ENCODE measurements around the gene RBFOX2. TPM values are rescaled to one million over a fixed set of nuclear protein-coding genes. Genes with fewer than 3 reads are reported as not detected.

RBFOX2 gene
- total and polyA plus RNA-seq, 2 of the 13 experiments (the other 11 are each of a cell fraction or from before 2014, with no cell fraction given) = 37.3 to 40.4 TPM

GRCh38 chr22:35988030-35988429 lies 40.6 kb downstream of the RBFOX2 start:
- ATAC-seq (peak; percentile 58), DNase-seq (ENCODE audit: low spot score) (peak; percentile 47), FAIRE-seq (peak; percentile 80)
- peaks cover 90% of the 10 kb centered on the region for H3K4me1 ChIP-seq (ENCODE audit: insufficient read depth, low read length)
- H3K79me2 ChIP-seq (ENCODE audit: insufficient read depth, low read length) = peaks cover 21% of the 10 kb centered on the region
- no TSS peak for BruUV-seq (replicated peaks)
- in situ Hi-C loops (cut with HindIII; ENCODE audit: extremely low pct_ligation_motif_present, low pct_unique_long_range_greater_than_20kb) (no loop called here), intact Hi-C loops (cut with micrococcal nuclease; ENCODE audit: unreplicated experiment) (no loop called here)
- H3K4me2 ChIP-seq (ENCODE audit: low read depth, low read length) = peak overlapping the region; percentile 14; the same call in 1 of the 2 replicates
- no peaks in the 10 kb centered on the region for H3K27me3 ChIP-seq (ENCODE audit: control insufficient read depth in 1 of 2, insufficient read depth in 2 of 2, low read length in 2 of 2)
- WGBS (ENCODE audit: low lambda C conversion rate) = 29% methylated on average over 4 of the region's 4 CpGs
- no peaks in the 10 kb centered on the region; a peak in 1 of 5 replicates for H3K36me3 ChIP-seq (replicated peaks in 1 of 2; ENCODE audit: control insufficient read depth in 1 of 2, insufficient read depth in 2 of 2, low read length in 2 of 2)
- no peaks in the 10 kb centered on the region for H4K20me1 ChIP-seq (ENCODE audit: insufficient read depth, low read length)
- peak overlapping the region; percentile 14 for H3K27ac ChIP-seq (ENCODE audit: extremely low read length, insufficient read depth, low read length)
- H3K4me3 ChIP-seq (replicated peaks in 1 of 3; ENCODE audit: insufficient read depth in 1 of 3, low read depth in 2 of 3, low read length in 3 of 3) = no peak overlapping the region
- no peak overlapping the region for H2AFZ ChIP-seq (ENCODE audit: low read length)
- no peaks in the 10 kb centered on the region for H3K9me3 ChIP-seq (ENCODE audit: low read length)
- no peak overlapping the region for H3K9ac ChIP-seq (ENCODE audit: insufficient read depth, low read depth, low read length)
- CTCF ChIA-PET (ENCODE audit: low intra/inter-chr PET ratio, low total read pairs) = no interaction called here
- POLR2A ChIA-PET = interaction anchor here (2.5 kb wide), 1 partner anchor 41 kb away, joined by 12 read pairs; the partner anchor contains the start of gene RBFOX2
- TF ChIP-seq CREBL2 (CRISPR knock-in tag; IDR thresholded peaks at IDR 0.05; ENCODE audit: borderline replicate concordance) = no peak
- no peak for TF ChIP-seq SOX13 (IDR thresholded peaks at IDR 0.05)
- peak in 1 of 2 experiments; percentile 49; a peak in 1 of 4 replicates for TF ChIP-seq SOX13 (CRISPR knock-in tag; conservative IDR thresholded peaks at IDR 0.05 in 1 of 2, IDR thresholded peaks at IDR 0.05 in 1 of 2)
- TF ChIP-seq ZBTB7A (CRISPR knock-in tag; IDR thresholded peaks at IDR 0.05) = no peak
- TF ChIP-seq HMG20A (CRISPR knock-in tag; IDR thresholded peaks at IDR 0.05; ENCODE audit: borderline replicate concordance) = no peak
- peak; percentile 31; the same call in 1 of the 2 replicates for TF ChIP-seq GATAD2A (CRISPR knock-in tag; IDR thresholded peaks at IDR 0.05)
- peak; percentile 51; the same call in 1 of the 2 replicates for TF ChIP-seq HNF4G (IDR thresholded peaks at IDR 0.05; ENCODE audit: borderline replicate concordance, low read depth, low read length)
- no peak for TF ChIP-seq HNF4G (CRISPR knock-in tag; IDR thresholded peaks at IDR 0.05; ENCODE audit: borderline replicate concordance, low read depth)
- TF ChIP-seq SOX6 (IDR thresholded peaks at IDR 0.05) = no peak
- peak; percentile 29; the same call in 1 of the 2 replicates for TF ChIP-seq SOX6 (CRISPR knock-in tag; IDR thresholded peaks at IDR 0.05)
- TF ChIP-seq ARID5B (CRISPR knock-in tag; IDR thresholded peaks at IDR 0.05) = 0 out of 2 replicates have a peak, but pooled peaks have one; percentile 14
- no peak for TF ChIP-seq CBX5 (CRISPR knock-in tag; IDR thresholded peaks at IDR 0.05; ENCODE audit: borderline replicate concordance)
- no peak for TF ChIP-seq RERE (CRISPR knock-in tag; IDR thresholded peaks at IDR 0.05; ENCODE audit: low read depth)
- TF ChIP-seq ZNF280B (CRISPR knock-in tag; IDR thresholded peaks at IDR 0.05; ENCODE audit: borderline replicate concordance) = no peak
